ENCODE data around the gene MTA3.

GRCh38 chr2:42783511-42783910, 215.1 kb downstream of the MTA3 start:
- TF ChIP-seq, protein P1, sequence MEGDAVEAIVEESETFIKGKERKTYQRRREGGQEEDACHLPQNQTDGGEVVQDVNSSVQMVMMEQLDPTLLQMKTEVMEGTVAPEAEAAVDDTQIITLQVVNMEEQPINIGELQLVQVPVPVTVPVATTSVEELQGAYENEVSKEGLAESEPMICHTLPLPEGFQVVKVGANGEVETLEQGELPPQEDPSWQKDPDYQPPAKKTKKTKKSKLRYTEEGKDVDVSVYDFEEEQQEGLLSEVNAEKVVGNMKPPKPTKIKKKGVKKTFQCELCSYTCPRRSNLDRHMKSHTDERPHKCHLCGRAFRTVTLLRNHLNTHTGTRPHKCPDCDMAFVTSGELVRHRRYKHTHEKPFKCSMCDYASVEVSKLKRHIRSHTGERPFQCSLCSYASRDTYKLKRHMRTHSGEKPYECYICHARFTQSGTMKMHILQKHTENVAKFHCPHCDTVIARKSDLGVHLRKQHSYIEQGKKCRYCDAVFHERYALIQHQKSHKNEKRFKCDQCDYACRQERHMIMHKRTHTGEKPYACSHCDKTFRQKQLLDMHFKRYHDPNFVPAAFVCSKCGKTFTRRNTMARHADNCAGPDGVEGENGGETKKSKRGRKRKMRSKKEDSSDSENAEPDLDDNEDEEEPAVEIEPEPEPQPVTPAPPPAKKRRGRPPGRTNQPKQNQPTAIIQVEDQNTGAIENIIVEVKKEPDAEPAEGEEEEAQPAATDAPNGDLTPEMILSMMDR (conservative IDR thresholded peaks at IDR 0.05 in 1 of 2, IDR thresholded peaks at IDR 0.05 in 1 of 2; ENCODE audit: low read depth in 1 of 2, low read length in 2 of 2) = no peak
- no peak for TF ChIP-seq EZH2 (IDR thresholded peaks at IDR 0.05; ENCODE audit: low read length, missing control alignments)

All from fibroblast of lung (primary cell).